GM18861 (cell line): Measurements from ENCODE around the gene HTD2.
A peak's percentile ranks its signal among the peaks of the same experiment; 100 is the strongest.

Experiments used
- ATAC-seq: cut with Tn5 transposase; IDR thresholded peaks from one replicate; pipeline ENCODE4 v1.9.1; 2021; ENCODE audit not compliant: unreplicated experiment

HTD2 gene

DNA sequence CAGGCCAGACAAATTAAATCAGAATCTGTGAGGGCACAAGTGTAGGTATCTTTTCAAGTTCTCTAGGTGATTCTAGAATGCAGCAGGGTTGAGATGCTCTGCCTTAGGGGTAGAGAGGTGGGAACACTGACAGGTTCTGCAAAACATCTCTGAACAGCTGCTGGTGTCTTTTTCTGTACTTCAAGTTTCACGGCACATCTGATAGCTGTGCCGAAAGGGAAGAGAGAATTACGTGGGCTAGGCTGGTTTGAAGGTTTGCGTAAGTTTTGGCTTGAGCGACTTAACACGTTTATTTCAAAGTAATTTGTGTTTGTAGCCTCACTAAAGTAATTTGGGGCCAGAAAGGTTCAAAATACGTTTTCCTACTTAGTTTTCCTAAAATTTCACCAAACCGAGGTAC, 48.9 kb downstream of the HTD2 start:
- peak; percentile 66 for ATAC-seq

DNA sequence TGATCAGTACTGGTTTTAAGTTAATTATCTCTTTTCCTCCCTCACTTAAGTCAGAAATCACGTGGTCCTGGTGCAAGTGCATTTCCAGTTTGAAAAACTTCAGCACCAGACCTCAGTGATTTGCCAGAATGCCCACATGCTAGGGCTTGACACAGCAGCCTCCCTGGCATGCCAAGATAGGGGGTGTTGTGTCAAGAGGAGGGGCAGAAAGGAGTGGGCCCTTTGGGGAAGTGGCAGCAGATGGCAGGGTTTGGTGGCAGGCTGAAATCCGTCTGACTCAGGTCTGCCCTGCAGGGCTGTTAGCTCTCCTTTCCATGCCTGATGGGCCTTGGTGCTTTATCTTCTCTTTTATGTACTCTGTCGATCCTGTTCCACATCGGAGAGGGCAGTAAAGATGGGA, 49.7 kb downstream of the HTD2 start:
- ATAC-seq: no peak

DNA sequence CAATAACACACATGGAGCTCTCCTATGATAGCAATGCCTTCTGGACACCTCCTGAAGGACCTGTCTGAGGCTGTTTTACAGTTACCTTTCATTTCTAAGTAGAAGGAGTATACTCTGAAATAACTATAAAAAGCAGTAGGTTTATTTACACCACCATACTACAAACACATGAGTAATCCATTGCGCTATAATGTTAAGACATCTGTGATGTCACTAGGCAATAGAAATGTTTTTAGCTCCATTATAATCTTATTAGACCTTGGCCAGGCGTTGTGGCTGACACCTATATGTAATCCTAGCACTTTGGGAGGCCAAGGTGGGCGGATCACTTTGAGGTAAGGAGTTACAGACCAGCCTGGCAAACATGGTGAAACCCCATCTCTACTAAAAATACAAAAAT, 51.1 kb downstream of the HTD2 start:
- no peak for ATAC-seq

DNA sequence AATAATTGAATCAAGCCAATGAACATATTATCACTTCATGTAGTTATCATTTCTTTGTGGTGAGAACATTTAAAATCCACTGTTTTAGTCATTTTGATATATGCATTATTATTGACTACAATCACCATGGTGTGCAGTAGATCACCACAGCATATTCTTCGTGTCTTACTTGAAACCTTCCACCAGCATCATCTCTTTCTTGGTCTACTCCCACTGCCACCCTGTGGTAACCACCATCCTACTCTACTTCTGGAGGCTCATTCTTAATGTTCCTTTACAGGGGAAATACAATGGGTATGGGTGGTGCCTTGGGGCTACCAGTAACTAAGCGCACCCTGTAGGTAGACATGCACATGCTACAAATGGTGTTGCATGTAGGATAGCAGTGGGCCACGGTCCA, 51.8 kb downstream of the HTD2 start:
- ATAC-seq: no peak

DNA sequence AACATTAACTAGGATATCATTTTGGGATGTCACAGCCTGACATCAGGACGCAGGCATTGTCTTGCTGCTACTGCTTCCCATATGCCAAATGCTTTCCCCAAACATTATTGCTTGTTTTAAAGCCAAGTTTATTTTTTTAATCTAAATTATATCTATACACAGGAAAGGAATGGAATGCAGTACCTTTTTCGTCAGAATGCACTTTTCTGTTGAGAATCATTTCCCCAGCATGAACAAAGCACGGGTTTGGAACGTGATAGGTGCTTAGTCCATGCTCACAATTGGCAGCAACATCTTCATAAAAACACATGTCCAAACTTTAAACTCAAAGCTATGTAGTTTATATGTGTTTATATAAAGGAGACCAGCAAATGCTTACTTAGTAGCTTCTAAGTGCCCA, 52.5 kb downstream of the HTD2 start:
- no peak for ATAC-seq

DNA sequence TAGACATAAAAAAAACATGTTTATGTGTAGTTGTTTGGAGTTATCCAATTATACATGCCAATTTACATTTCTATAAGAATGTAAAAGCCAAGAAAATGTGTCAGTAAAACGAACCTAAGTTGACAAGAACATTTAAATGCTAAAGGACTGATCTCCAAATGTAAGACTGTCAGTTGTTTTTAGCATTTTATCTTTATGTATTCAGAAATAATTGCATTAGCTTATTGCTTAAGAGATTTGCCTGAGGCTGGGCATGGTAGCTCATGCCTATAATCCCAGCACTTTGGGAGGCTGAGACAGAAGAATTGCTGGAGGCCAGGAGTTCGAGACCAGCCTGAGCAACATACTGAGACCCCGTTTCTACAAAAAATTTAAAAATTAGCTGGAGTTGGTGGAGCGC, 53.3 kb downstream of the HTD2 start:
- ATAC-seq: no peak

DNA sequence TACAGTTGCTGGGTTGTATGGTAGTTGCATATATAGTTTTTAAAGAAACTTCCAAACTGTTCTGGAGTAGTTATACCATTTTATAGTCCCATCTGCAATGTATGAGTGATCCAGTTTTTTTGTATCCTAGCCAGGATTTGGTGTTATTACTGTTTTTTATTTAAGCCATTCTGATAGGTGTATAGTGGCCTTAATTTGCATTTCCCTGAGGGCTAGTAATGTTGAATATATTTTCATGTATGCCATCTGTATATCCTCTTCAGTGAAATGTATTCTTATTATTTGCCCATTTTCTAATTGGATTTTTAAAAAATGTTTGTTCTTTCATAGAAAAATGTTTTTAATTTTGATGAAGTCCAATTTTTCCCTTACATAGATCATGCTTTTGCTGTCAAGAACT, 55.5 kb downstream of the HTD2 start:
- no peak for ATAC-seq

DNA sequence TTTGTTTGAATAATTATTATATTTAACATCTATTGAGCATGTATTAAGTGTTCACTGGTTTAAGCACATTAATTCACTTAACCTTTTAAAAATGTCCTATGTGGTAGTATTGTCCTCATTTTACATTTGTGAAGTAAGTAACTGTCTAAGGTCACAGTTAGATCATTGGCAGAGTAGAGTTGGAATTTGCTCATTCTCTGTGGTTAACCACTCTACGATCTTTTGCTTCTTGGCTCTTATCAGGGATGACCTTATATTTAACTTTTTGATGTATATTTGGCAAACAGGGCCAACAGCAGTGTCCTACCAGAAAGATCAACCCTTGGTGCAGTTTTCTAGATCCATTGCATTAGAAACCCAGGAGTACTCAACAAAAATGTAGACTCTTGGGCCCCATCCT, 60.4 kb downstream of the HTD2 start:
- no peak for ATAC-seq

DNA sequence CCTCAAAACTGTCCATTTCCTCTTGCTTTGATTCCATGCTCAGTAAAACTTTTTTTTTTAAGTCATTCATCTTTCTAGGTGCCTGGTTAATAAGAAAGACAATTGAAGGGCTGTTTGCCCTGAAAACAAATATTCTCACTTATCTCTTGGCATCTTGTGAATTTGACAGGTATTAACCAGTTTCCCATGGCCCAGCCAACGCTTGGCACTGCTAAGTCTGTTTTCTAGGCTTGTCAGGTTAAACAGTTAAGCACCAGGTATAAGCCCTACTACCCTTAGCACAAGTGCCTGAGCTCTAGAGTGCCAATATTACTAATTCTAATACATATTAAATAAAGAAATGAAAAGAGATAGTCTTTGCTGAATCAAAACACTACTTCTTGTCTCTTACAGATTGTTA, 62.7 kb downstream of the HTD2 start:
- ATAC-seq: no peak
